HAP-1 (cell line): ENCODE data around the gene TAL1.

Experiments
- DNase-seq, 2 experiments: peaks; one replicate each; pipeline ENCODE4 v3.0.0-alpha.2; 2016 to 2020; ENCODE audit warnings: low spot score in 2 of 2
- H3K27me3 ChIP-seq: fragments of 250-450 bp; sonication (Bioruptor Pico); 2 replicates; pipeline ENCODE4 v1.5.1; 2020; ENCODE audit warnings: low read depth, mild to moderate bottlenecking, moderate library complexity
- H3K36me3 ChIP-seq: fragments of 250-450 bp; sonication (Bioruptor Pico); replicated peaks from 2 replicates; pipeline ENCODE4 v1.5.1; 2020; ENCODE audit warnings: mild to moderate bottlenecking
- H3K4me1 ChIP-seq: fragments of 250-450 bp; sonication (Bioruptor Pico); 2 replicates; pipeline ENCODE4 v1.5.1; 2020; ENCODE audit warnings: mild to moderate bottlenecking
- H3K4me3 ChIP-seq: fragments of 250-450 bp; sonication (Bioruptor Pico); 2 replicates; pipeline ENCODE4 v1.5.1; 2020; ENCODE audit warnings: mild to moderate bottlenecking, moderate library complexity
- H3K9me3 ChIP-seq: fragments of 250-450 bp; sonication (Bioruptor Pico); 2 replicates; pipeline ENCODE4 v1.5.1; 2020; ENCODE audit warnings: mild to moderate bottlenecking, moderate library complexity
- in situ Hi-C: fragments of 300-500 bp; cut with MboI; formaldehyde crosslinking; loops from 3 replicates; pipeline ENCODE4 v1.14.3; 2020; ENCODE audit warnings: low sequenced_read_pairs, inconsistent platforms, mixed read lengths

TAL1 gene

DNA sequence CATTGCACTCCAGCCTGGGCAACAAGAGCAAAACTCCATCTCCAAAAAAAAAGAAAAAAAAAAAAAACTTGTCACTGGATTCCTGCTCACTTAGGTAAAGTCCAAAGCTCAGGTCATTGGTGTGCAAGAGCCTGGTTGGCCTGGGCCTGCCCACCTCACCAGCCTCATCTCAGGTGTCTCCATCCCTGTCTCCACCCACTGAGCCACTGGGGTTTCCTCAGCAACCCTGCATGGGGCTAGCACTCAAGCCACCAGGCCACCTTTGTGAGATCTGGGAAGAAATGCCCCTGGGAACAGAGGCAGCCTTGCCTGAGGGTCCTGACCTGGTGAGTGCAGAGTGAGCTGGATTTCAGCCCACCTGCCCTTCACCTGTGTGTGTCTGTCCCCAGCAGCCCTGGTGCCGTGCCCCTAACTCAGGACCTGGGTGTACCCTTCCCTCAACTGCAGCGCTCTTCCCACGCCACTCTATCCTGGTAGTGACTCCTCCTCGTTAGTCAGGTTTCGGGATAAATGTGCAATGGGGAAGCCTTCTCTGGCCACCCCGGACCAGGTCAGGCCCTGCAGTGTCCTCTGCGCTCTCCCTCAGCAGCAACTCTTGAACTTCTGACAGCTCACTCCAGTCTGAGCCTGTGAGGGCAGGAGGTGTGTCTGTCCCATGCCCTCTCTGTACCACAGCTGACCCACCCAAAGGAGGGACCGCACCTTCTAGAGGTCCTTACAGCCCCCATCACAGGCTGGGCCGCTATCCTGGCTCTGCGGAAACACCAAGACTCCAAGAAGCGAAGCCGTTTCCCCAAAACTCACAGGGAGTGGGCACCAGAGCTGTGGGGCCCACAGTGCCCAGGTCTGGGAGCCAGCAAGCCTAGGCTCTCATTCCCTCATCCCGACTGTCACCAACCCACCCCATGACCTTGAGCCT lies 45.5 kb downstream of the TAL1 start:
- DNase-seq, result no peak
- in situ Hi-C loops, result no loop called here
- Histone ChIP-seq H3K36me3 (no peaks in the 10 kb centered on the region), H3K4me1 (no peaks in the 10 kb centered on the region), H3K4me3 (no peak overlapping the region), H3K9me3 (no peaks in the 10 kb centered on the region), H3K27me3 (no peaks in the 10 kb centered on the region)

DNA sequence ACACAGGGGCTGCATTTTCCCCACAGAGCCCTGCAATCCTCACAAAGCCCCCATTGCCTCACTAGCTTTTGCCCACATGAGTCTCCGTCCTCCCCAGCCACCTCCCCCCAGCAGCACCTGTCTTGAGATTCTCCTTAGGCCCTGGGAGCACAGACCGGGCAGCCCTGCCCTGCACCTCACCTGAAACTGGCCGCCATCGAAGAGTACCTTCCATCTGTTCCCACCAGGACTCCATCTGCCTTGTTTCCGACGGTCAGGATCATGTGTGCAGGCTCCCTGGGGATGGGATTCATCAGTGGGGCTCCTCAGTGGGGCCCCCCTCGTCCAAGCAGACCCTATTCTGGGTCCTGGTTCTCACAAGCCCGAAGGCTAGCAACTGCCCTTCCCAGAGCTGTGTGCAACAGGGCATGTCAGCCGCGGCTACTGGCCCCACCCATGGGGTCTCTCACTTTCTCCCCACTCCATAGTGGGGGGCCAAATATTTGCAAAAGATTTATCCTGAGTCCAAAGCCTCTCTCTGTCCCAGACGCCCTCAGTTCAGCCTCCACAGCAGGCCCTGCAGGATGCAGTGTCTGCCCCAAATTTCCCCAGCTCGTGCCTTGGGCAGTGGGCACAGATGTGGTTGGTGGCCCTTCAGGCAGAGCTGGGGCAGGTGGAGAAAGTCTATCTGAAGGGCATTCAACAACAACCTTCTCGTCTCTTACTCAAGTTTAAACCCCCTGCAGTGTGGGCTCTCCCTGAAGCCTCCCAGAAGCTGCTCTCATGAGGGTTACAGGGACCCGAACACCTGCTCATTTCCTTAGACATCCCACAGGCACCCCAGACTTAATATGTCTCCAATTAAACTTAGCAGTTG lies 47.0 kb downstream of the TAL1 start:
- H3K36me3 ChIP-seq, result no peaks in the 10 kb centered on the region
- no peak overlapping the region for H3K4me3 ChIP-seq
- no peaks in the 10 kb centered on the region for H3K9me3 ChIP-seq
- DNase-seq, result no peak
- in situ Hi-C loops, result no loop called here
- no peaks in the 10 kb centered on the region for H3K27me3 ChIP-seq
- H3K4me1 ChIP-seq, result no peaks in the 10 kb centered on the region

DNA sequence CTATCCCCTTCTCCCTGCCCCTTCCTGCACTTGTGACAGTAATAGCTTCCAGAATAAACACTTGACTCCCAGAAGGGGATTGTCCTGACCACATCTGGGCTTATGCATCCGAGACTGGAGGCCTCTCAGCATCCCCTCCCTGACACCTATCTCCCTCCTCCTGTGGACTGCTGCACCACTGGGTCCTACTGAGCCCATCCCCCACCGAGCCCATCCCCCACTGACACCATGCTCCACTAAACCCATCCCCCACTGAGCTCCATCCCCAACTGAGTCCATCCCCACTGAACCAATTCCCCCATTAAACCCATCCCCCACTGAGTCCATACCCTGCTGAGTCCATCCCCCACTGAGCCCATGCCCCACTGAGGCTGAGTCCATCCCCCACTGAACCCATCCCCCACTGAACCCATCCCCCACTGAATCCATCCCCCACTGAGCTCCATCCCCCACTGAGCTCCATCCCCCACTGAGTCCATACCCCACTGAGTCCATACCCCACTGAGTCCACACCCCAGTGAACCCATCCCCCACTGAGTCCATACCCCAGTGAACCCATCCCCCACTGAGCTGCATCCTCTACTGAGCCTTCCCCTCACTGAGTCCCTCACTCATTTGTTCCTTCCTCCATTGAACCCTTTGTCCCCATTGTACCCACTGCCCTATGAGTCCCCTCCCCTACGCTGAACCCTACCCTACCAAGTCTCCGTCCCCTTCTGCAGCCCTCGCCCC lies 47.8 kb downstream of the TAL1 start:
- Histone ChIP-seq H3K4me1 (peaks cover 3% of the 10 kb centered on the region; the same call in 1 of the 2 replicates), H3K27me3 (no peaks in the 10 kb centered on the region), H3K4me3 (no peak overlapping the region), H3K36me3 (no peaks in the 10 kb centered on the region), H3K9me3 (no peaks in the 10 kb centered on the region)
- in situ Hi-C loops, result no loop called here
- no peak for DNase-seq

DNA sequence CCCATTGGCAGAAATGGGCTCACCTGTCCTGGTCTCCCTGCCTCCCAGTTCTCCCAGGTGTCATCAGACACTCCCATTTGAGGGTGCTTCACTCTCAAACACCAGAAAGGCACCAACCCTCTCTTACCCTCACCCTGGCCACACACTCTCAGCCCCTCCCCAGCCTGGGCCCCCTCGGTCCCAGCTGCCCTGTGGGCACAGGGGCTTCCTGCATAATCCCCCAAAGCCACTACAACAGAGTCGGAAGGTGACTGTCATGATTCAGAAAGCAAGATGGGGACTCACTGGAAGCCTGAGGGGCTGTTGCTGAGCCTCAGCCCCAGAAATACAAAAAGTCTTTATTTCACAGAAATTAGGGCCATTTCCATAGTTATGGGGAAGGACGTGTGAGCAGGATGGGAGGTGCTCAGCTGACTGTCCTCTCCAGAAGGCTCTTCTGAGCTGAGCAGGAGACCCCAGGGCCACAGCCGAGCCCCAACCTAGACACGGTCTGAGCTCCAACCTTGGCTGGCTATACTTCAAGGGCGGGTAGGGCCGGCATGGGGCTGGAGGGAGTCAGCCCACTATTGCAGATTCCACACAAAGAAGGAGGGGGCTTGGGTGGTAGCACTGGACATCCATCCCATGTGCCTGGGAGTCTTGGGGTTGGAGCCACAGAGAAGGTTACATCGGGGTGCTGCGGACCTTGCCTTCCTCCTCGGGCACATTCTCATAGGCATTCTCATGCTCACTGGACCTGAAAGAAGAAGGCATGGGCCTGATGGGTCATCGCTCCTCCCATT lies 48.5 kb downstream of the TAL1 start:
- Histone ChIP-seq H3K9me3 (no peaks in the 10 kb centered on the region), H3K27me3 (no peaks in the 10 kb centered on the region), H3K4me1 (peaks cover 4% of the 10 kb centered on the region; the same call in 1 of the 2 replicates), H3K4me3 (no peak overlapping the region), H3K36me3 (no peaks in the 10 kb centered on the region)
- no peak for DNase-seq
- in situ Hi-C loops, result no loop called here

DNA sequence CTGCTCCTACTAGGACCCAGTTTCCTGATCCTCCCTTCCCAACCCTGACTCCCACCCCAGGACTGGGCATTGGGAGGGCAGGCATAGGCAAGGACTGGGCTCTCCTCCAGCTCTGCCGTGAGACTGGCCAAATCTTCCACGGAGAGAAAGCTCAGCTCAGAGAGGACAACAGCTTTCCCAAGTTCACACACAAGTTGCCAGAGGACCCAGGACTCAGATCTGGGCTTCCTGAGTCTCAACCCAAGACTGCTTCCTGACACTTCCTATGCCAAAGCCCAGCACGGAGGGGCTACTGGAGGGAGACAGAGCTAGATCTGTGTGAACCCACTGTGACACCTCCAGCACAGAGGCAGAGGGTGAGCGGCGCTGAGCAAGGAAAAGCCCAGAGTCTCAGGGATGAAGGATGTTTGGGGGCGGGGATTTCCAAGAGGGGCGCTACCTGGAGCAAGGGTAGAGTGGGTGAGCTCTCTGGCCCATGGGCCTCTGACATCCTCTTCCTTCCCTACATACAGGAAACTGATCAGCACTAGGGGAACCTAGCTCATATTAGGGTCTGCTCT lies 49.3 kb downstream of the TAL1 start:
- no peaks in the 10 kb centered on the region for H3K36me3 ChIP-seq
- no peak for DNase-seq
- H3K4me3 ChIP-seq, result no peak overlapping the region
- no peaks in the 10 kb centered on the region for H3K9me3 ChIP-seq
- no peaks in the 10 kb centered on the region for H3K27me3 ChIP-seq
- in situ Hi-C loops, result no loop called here
- H3K4me1 ChIP-seq, result peaks cover 4% of the 10 kb centered on the region; the same call in 1 of the 2 replicates

DNA sequence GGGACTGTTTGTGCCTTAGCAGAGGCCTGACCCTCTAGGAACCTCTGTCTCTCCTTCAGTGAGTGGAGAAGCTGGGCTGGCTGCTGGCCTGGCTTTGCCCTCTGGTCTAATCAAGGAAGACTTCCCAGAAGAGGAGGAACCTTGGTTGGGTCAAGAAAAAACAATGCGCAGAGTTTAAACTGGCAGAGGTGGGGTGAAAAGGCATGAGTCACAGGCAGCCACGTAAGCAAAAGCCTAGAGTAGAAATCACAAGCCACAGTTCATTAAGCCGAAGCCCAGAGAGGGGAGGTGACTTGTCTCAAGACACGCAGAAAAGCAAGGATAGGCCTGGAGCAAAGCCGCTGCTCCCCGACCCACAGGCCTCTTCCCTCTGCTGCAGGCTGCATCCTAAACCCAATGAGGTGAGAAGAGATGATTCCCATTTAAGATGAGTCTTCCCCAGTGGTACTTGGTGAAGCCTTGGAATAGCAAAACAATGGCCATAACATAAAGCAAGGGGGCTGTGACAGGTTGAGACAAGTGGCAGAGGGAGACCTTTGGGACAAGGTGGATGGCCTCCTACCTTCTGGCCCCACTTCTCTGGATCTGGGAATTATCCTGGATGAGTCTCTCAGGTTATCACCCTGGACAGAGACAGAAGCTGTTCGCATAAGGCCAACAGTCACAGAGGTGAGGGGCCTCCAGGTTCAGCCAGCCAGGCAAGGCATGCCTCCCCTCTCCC lies 49.9 kb downstream of the TAL1 start:
- no peak overlapping the region for H3K4me3 ChIP-seq
- no peak for DNase-seq
- H3K36me3 ChIP-seq, result no peaks in the 10 kb centered on the region
- H3K4me1 ChIP-seq, result peaks cover 4% of the 10 kb centered on the region; the same call in 1 of the 2 replicates
- in situ Hi-C loops, result no loop called here
- H3K9me3 ChIP-seq, result no peaks in the 10 kb centered on the region
- no peaks in the 10 kb centered on the region for H3K27me3 ChIP-seq

DNA sequence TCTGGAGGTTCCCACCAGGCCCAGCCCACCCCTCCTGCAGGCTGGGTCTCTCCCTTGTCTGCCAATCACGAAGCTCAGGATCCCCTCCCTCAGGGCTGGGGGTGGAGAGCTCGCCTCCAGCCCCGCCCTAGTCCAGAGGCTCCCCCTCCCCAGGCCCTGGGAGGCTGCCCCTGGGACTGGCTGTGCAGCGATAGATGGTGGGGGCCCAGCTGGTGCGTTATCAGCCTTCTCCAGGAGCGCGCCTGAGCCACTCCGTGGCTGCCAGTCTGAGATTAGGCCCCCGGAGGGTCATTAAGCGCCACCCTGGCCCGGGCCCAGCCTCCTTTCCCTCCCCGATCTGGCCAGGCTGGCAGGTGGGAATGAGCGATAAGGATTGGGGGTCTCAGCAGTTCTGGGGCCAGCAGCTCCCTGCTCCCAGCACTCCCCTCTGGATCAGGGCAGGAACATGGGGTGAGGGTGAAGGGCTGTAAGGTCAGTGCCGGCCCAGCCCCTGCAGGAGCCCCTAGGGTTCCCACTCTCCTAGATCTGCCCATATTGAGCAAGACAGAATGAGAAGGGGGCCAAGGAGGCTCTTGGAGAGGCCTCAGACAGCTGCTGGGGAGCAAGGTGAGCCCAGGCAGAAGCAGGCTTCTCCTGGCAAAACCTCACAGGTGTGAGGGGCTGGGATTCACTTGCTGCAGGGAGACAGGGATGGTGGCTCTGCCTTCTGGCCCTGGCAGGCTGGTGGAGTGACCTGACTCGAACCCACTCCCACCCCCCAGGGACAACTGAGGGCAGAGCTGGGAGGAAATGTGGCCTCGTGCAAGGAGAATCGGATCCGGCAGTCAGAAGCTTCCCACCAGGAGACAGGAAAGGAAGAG lies 50.7 kb downstream of the TAL1 start:
- in situ Hi-C loops, result no loop called here
- Histone ChIP-seq H3K27me3 (no peaks in the 10 kb centered on the region; the same call in 1 of the 2 replicates), H3K9me3 (no peaks in the 10 kb centered on the region), H3K4me3 (no peak overlapping the region), H3K4me1 (peaks cover 4% of the 10 kb centered on the region; the same call in 1 of the 2 replicates), H3K36me3 (no peaks in the 10 kb centered on the region)
- no peak for DNase-seq

DNA sequence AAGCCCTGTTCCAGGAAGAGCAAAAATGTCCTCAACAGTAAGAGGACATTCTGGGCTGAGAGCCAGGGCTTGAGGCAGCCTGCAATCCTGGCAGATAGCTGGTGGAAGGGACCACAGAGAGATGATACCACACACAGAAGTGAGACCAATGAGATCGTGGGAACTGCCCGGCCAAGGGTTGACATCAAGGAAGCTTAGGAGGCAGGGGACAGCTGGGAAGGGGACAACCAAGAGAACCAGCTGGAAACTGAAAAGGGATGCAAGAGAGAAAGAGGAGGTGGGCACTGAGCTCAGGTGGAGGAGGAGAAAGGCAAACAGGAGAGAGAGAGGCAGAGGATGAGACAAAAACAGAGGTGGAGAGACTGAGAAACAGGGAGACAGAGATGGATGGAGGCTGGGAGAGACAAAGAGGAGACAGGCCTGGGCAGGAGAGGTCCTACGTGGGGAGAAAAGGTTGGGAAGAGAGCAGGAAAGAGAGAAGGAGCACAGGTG lies 51.4 kb downstream of the TAL1 start:
- peaks cover 4% of the 10 kb centered on the region; the same call in 1 of the 2 replicates for H3K4me1 ChIP-seq
- in situ Hi-C loops, result no loop called here
- no peaks in the 10 kb centered on the region for H3K9me3 ChIP-seq
- no peak overlapping the region for H3K4me3 ChIP-seq
- no peaks in the 10 kb centered on the region for H3K36me3 ChIP-seq
- H3K27me3 ChIP-seq, result no peaks in the 10 kb centered on the region; the same call in 1 of the 2 replicates
- no peak for DNase-seq

DNA sequence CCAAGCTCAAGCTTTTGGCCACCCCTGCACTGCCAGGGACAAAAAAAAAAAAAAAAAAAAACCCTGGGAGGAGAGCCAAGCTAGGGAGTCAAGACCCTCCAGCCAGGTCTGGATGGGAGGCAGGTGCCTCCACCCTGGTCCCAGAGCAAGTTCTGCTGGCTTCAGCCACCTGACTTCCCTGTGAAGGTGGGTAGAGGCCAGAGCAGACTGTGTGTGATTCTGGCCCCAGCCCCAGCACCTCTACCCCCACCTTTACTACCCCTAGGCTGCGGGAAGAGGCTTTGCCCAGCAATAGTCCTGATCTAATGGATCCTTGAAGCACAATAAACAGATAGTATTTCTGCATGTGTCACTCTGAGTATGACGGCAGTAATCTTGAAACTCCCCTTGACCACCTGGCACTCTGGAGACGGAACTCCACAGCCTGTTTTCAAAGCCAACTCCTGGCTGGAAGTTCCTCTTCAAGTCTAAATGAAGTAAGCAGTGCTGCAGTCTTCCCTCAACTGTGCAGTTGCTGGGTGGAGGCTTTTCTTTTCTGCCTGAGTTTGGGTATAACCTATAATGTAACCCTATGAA lies 51.9 kb downstream of the TAL1 start:
- Histone ChIP-seq H3K4me3 (no peak overlapping the region), H3K36me3 (no peaks in the 10 kb centered on the region)
- in situ Hi-C loops, result loop anchor here (10.0 kb wide), 1 partner anchor 545 kb away; no protein-coding TSS in a partner anchor

DNA sequence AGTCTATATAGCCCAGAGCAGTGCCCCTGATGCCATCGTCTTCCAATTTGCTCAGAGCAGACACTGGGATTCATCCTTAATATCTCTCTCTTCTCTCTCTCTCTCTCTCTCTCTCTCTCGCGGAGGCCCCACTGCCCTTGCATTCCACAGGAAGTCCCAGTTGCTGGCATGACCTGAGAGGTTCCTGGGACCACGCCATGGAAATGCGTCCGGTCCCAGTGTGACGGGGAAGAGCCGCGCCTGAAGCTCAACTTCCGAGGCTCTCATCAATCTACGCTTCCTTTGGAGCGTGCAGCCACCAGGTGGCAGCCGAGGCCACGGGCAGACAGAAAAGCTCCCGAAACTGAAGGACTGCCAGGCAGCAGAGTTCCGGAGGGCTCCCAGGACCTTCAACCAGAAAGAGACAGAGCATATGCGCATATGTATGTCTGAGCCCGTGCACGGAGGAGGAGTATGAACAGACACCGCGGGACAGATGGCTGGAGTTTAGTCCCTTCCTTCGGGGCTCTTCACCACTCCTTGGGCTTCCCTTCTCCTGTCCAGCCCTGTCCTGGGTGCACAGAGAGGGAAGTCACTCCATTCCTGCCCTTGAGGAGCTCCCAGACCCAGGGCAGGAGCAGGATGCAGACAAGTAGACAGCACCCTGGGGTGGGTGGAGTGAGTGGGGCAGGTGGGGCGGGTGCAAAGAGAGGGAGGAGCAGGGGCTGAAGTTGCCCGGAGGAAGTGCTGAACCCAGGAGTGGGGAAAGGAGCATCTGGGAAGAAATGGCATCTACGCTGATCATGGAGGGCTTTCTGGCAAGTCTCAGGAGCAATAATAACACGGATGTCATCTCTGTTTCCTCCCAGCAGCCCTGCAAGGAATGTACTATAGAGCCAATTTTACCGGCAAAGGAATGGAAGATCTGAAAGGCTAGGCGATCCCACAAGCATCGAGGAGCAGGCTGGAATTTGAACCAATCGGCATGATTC lies 52.7 kb downstream of the TAL1 start:
- H3K36me3 ChIP-seq, result no peaks in the 10 kb centered on the region
- no peaks in the 10 kb centered on the region for H3K9me3 ChIP-seq
- H3K4me1 ChIP-seq, result peaks cover 4% of the 10 kb centered on the region; the same call in 1 of the 2 replicates
- DNase-seq, result peak; percentile 93
- H3K27me3 ChIP-seq, result no peaks in the 10 kb centered on the region; the same call in 1 of the 2 replicates
- in situ Hi-C loops, result loop anchor here (10.0 kb wide), 1 partner anchor 545 kb away; no protein-coding TSS in a partner anchor
- H3K4me3 ChIP-seq, result peak overlapping the region; percentile 23

More for the DNA sequence above, 51.9 kb downstream of the TAL1 start:
- Histone ChIP-seq H3K9me3 (no peaks in the 10 kb centered on the region), H3K4me1 (peaks cover 4% of the 10 kb centered on the region; the same call in 1 of the 2 replicates), H3K27me3 (no peaks in the 10 kb centered on the region; the same call in 1 of the 2 replicates)
- no peak for DNase-seq
